ENCODE data around the gene PRSS12. TPM values are rescaled to one million over a fixed set of nuclear protein-coding genes. Genes with fewer than 3 reads are reported as not detected.

PRSS12 gene
- total RNA-seq, 1 experiment from 2014 or later, result 5.4 TPM

GRCh38 chr4:118388606-118389005 lies 35.8 kb upstream of the PRSS12 start:
- H3K9me3 ChIP-seq (ENCODE audit: control insufficient read depth, low read depth, low read length), result no peaks in the 10 kb centered on the region
- WGBS (ENCODE audit: extremely low coverage, insufficient read length, low lambda C conversion rate), result no CpG with 5 or more reads among the region's 6 CpGs
- no peak overlapping the region for H3K18ac ChIP-seq (ENCODE audit: insufficient read length, low read depth, low read length)
- no peak overlapping the region for H2BK120ac ChIP-seq (ENCODE audit: low read depth, low read length, poor library complexity, severe bottlenecking)
- no peak overlapping the region for H3K27ac ChIP-seq (ENCODE audit: insufficient read length, low read depth, low read length)
- Mint-ChIP-seq H3K36me3 (ENCODE audit: insufficient read depth in 1 of 3, low read depth in 3 of 3) (peaks cover 5 to 15% (median 7%) of the 10 kb centered on the region in 3 experiments; a peak in 3 of 7 replicates), H3K9me3 (peaks cover 14 to 15% of the 10 kb centered on the region in 2 experiments), H3K27me3 (ENCODE audit: low read depth) (no peaks in the 10 kb centered on the region), H3K4me1 (peaks cover 0 to 5% of the 10 kb centered on the region in 2 experiments; a peak in 3 of 4 replicates), H3K4me3 (no peak overlapping the region), H3K27ac (no peak overlapping the region)
- H3T11ph ChIP-seq (ENCODE audit: low read length), result no peak overlapping the region
- H3K79me2 ChIP-seq (ENCODE audit: insufficient read depth, low read length), result no peaks in the 10 kb centered on the region
- no peak overlapping the region for H3K14ac ChIP-seq (ENCODE audit: insufficient read depth, low read length)
- H3K27me3 ChIP-seq (ENCODE audit: insufficient read depth, low read length), result no peaks in the 10 kb centered on the region
- H3K23me2 ChIP-seq (ENCODE audit: insufficient read length, low read depth, low read length, poor library complexity, severe bottlenecking), result no peaks in the 10 kb centered on the region
- no peak overlapping the region for H3K4me2 ChIP-seq (ENCODE audit: insufficient read depth, insufficient read length, low read length)
- H2AFZ ChIP-seq (ENCODE audit: low read length), result no peak overlapping the region
- no peak overlapping the region for H4K8ac ChIP-seq (replicated peaks; ENCODE audit: insufficient read length, low read depth, low read length)
- H2AK5ac ChIP-seq (ENCODE audit: insufficient read length, low read length), result no peak overlapping the region
- no peak overlapping the region for H4K5ac ChIP-seq (ENCODE audit: insufficient read length, low read depth, low read length)
- H4K20me1 ChIP-seq (ENCODE audit: control insufficient read depth, insufficient read depth, insufficient read length), result no peaks in the 10 kb centered on the region
- H3K23ac ChIP-seq (ENCODE audit: insufficient read length, low read depth, low read length), result no peak overlapping the region
- TF ChIP-seq, protein P1, sequence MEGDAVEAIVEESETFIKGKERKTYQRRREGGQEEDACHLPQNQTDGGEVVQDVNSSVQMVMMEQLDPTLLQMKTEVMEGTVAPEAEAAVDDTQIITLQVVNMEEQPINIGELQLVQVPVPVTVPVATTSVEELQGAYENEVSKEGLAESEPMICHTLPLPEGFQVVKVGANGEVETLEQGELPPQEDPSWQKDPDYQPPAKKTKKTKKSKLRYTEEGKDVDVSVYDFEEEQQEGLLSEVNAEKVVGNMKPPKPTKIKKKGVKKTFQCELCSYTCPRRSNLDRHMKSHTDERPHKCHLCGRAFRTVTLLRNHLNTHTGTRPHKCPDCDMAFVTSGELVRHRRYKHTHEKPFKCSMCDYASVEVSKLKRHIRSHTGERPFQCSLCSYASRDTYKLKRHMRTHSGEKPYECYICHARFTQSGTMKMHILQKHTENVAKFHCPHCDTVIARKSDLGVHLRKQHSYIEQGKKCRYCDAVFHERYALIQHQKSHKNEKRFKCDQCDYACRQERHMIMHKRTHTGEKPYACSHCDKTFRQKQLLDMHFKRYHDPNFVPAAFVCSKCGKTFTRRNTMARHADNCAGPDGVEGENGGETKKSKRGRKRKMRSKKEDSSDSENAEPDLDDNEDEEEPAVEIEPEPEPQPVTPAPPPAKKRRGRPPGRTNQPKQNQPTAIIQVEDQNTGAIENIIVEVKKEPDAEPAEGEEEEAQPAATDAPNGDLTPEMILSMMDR (conservative IDR thresholded peaks at IDR 0.05), result no peak
- H3K4ac ChIP-seq (ENCODE audit: low read depth, low read length), result no peak overlapping the region
- H3K56ac ChIP-seq (ENCODE audit: insufficient read length, low read depth, low read length), result no peak overlapping the region
- H3K4me1 ChIP-seq (ENCODE audit: insufficient read depth, low read length), result no peaks in the 10 kb centered on the region
- no peak overlapping the region for H2BK12ac ChIP-seq (ENCODE audit: insufficient read length, low read depth, low read length)
- no peaks in the 10 kb centered on the region for H3K79me1 ChIP-seq (ENCODE audit: insufficient read depth, low read depth, low read length, poor library complexity, severe bottlenecking)
- no peak overlapping the region for H2BK15ac ChIP-seq (ENCODE audit: low read depth, low read length)
- H3K9ac ChIP-seq (ENCODE audit: extremely low read depth, insufficient read length, low read length), result no peak overlapping the region
- no peak overlapping the region for H4K91ac ChIP-seq (ENCODE audit: insufficient read length, low read depth, low read length)
- no peak overlapping the region for H2BK5ac ChIP-seq (ENCODE audit: insufficient read length, low read length)
- no peak overlapping the region for H2BK20ac ChIP-seq (ENCODE audit: low read depth, low read length, poor library complexity, severe bottlenecking)
- no peak for DNase-seq
